Stimulated activated CD8-positive, alpha-beta memory T cell treated with anti-CD3 and anti-CD28 coated beads, Interleukin-4, amount 100 ng/mL, for 1 hour (primary cell): Measurements from ENCODE around the gene CYTH2.
A peak's percentile ranks its signal among the peaks of the same experiment; 100 is the strongest.
"Not testable (repeated sequence)": the region's sequence is repeated elsewhere in the genome, so short reads cannot be mapped to it uniquely, and the experiment has no call there.

Experiments
- DNase-seq, 2 donors: peaks; one replicate each; pipeline ENCODE4 v3.0.0-alpha.2; 2020; ENCODE audit warnings: low read depth in 2 of 2, low spot score in 1 of 2

CYTH2 gene

GRCh38 chr19:48511321-48511731 is 42.2 kb downstream of the CYTH2 start:
- no peak for DNase-seq

GRCh38 chr19:48511800-48512503 is 42.8 kb downstream of the CYTH2 start, which contains the start of gene LMTK3:
LMTK3 (minus strand) TSS chr19:48511835; CDS start chr19:48511576, 259 bp downstream.
- peak in 1 of 2 donors; percentile 64 for DNase-seq

GRCh38 chr19:48512504-48513288 is 43.5 kb downstream of the CYTH2 start:
- DNase-seq: no peak

GRCh38 chr19:48513289-48514122 is 44.3 kb downstream of the CYTH2 start:
- DNase-seq: peak in 1 of 2 donors; percentile 47

GRCh38 chr19:48514123-48514458 is 44.9 kb downstream of the CYTH2 start:
- no peak for DNase-seq

GRCh38 chr19:48516536-48516935 is 47.4 kb downstream of the CYTH2 start:
- DNase-seq: no peak

GRCh38 chr19:48518207-48518606 is 49.0 kb downstream of the CYTH2 start:
- DNase-seq: no peak

GRCh38 chr19:48519426-48519825 is 50.3 kb downstream of the CYTH2 start:
- not testable (repeated sequence) for DNase-seq

GRCh38 chr19:48520134-48520533 is 51.0 kb downstream of the CYTH2 start:
- DNase-seq: no peak

- DNase-seq: no peak
These were observed 55.1 kb downstream of the CYTH2 start for GRCh38 chr19:48524221-48524620.

GRCh38 chr19:48524732-48525131 is 55.6 kb downstream of the CYTH2 start:
- DNase-seq: no peak

- no peak for DNase-seq
These were observed 60.0 kb downstream of the CYTH2 start for GRCh38 chr19:48529156-48529555.

GRCh38 chr19:48530066-48530720 is 61.0 kb downstream of the CYTH2 start:
- DNase-seq: no peak

- DNase-seq: no peak
These were observed 61.6 kb downstream of the CYTH2 start for GRCh38 chr19:48530770-48531169.
